ENCODE data around the gene MCM8.
"Not testable (repeated sequence)": the region's sequence is repeated elsewhere in the genome, so short reads cannot be mapped to it uniquely, and the experiment has no call there.

Gene MCM8

DNA sequence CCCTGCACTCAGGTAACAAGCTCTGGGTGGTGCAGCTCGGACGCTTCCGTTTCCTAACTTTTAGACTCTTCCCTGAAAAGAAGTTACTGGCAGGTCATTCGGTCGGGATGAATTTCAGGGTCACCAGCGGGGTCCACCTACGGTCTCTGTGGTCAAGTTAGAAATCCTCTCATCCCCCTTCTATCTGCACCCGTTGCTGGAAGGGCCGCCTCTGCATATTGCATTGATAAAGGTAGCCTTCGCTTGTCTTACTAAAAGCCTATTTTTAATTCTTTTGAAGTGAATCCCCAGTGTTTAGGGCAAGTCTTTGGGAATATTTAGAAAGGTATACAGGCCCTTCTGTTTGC, 56.1 kb downstream of the MCM8 start:
- DNase-seq (ENCODE audit: low read depth in 2 of 2): no peak

GRCh38 chr20:6007094-6007528, 56.7 kb downstream of the MCM8 start:
- DNase-seq (ENCODE audit: low read depth in 2 of 2): no peak

GRCh38 chr20:6007529-6008103, 57.2 kb downstream of the MCM8 start:
- DNase-seq (ENCODE audit: low read depth in 2 of 2): no peak

- DNase-seq (ENCODE audit: low read depth in 2 of 2): no peak
Measured at GRCh38 chr20:6008254-6008653, 57.8 kb downstream of the MCM8 start.

GRCh38 chr20:6012179-6012578, 61.7 kb downstream of the MCM8 start:
- DNase-seq (ENCODE audit: low read depth in 2 of 2): no peak

- DNase-seq (ENCODE audit: low read depth in 2 of 2): no peak
Measured at GRCh38 chr20:6014017-6014416, 63.6 kb downstream of the MCM8 start.

DNA sequence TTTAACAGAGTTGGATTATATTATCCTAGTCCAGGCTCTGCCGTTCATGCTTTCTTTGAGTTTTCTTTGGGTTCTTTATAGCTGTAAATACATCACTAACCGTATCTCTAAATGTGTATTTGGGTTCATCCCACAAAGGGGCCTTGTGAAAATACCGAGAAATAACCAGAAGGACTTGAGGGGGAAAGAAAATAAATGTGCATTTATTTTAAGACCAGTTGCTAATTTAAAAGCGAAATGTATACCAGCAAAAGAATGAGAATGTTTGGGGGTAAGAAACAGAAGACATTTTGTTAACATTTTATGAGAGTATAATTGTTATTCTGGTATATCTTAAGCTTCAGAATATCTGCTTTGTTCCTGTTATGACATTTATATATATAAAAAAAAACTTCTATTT, 64.5 kb downstream of the MCM8 start:
- DNase-seq (ENCODE audit: low read depth in 2 of 2): no peak

GRCh38 chr20:6017467-6017866, 67.0 kb downstream of the MCM8 start:
- no peak for DNase-seq (ENCODE audit: low read depth in 2 of 2)

DNA sequence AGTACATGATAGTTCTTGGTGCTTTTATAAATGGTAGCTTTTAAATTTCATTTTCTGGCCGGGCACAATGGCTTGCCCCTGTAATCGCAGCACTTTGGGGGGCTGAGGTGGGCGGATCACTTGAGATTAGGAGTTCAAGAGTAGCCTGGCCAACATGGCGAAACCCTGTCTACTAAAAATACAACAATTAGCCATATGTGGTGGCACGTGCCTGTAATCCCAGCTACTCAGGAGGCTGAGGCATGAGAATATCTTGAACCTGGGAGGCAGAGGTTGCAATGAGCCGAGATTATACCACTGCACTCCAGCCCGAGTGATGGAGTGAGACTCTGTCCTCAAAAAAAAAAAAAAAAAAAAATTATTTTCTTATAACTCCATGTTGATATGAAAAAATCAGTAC, 67.4 kb downstream of the MCM8 start:
- no peak for DNase-seq (ENCODE audit: low read depth in 2 of 2)

DNA sequence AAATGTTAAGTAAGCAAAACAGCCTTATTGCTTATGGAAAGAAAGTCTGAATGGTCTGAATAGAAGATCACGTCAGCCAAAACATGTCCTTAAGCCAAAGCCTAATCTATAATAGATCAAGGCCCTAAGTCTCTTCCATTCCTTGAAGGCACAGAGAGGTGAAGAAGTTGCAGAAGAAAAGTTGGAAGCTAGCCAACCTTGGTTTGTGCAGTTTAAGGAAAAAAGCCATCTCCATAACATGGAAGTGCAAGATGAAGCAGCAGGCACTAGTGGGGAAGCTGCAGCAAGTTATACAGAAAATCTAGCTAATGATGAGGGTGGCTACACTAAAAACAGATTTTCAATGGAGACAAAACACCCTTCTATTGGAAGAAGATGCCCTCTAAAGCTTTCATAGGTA, 74.3 kb downstream of the MCM8 start:
- no peak for DNase-seq (ENCODE audit: low read depth in 2 of 2)

DNA sequence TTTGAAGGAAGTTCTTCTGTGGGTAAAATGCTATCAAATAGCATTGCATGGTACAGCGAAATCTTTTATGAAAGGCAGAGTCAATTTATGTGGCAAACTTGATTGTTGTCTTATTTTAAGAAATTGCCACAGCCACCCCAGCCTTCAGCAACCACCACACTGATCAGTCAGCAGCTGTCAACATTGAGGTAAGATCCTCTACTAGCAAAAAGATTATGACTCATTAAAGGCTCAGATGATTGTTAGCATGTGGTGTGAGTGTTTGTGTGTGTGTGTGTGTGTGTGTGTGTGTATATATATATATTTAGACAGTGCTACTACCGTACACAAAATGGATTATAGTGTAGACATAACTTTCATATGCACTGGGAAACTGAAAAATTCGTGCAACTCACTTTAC, 75.6 kb downstream of the MCM8 start:
- no peak for DNase-seq (ENCODE audit: low read depth in 2 of 2)

DNA sequence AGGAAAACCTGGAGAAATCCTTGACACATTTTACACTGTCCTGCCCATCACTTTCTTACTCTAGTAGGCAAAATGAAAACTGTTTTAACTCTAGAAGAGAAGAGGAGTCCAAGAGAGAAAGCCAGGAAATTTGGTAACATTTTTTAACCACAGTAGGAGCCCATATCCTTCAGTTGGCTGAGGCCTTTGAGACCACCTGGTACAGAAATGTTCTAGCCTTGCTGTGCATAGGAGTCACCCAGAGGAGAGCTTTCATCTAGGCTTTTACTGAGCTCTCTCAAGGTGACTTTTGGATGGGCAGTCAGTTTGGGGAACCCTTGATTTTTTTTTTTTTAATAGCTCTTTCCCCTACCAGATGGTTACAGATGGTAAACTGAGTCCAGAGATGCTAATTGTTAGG, 78.4 kb downstream of the MCM8 start:
- no peak for DNase-seq (ENCODE audit: low read depth in 2 of 2)

DNA sequence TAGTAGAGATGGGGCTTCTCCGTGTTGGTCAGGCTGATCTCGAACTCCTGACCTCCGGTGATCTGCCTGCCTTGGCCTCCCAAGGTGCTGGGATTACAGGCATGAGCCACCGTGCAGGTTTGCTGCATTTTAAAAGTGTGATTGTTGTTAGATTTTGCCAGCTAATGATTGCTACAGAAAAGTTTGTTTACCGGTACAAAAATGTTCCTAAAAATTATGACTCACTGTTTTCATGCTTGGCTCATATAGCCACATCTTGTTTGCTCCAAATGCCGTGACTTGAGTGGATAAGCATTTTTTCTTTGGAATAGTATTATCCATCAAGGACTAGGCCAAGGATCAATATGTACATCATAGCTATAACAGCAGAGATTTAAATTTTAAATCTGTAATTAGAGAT, 79.1 kb downstream of the MCM8 start:
- DNase-seq (ENCODE audit: low read depth in 2 of 2): no peak

GRCh38 chr20:6030453-6031080, 80.1 kb downstream of the MCM8 start:
- DNase-seq (ENCODE audit: low read depth in 2 of 2): no peak

DNA sequence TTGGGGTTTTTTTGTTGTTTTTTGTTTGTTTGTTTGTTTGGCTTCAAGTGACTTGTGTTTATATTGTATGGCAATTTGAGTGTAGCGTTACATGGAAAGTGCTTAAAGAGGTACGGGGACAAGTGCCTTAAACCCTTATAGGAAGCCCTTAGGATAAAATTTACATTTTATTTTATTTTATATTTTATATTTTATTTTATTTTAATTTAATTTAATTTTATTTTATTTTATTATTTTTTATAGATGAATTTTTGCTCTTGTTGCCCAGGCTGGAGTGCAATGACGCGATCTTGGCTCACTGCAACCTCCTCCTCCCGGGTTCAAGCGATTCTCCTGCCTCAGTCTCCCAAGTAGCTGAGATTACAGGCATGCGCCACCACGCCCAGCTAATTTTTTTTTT, 82.5 kb downstream of the MCM8 start:
- DNase-seq (ENCODE audit: low read depth in 2 of 2): not testable (repeated sequence)

GRCh38 chr20:6034134-6034969, 83.9 kb downstream of the MCM8 start:
- DNase-seq (ENCODE audit: low read depth in 2 of 2): no peak

- DNase-seq (ENCODE audit: low read depth in 2 of 2): no peak
Measured at GRCh38 chr20:6036213-6036612, 85.8 kb downstream of the MCM8 start.

DNA sequence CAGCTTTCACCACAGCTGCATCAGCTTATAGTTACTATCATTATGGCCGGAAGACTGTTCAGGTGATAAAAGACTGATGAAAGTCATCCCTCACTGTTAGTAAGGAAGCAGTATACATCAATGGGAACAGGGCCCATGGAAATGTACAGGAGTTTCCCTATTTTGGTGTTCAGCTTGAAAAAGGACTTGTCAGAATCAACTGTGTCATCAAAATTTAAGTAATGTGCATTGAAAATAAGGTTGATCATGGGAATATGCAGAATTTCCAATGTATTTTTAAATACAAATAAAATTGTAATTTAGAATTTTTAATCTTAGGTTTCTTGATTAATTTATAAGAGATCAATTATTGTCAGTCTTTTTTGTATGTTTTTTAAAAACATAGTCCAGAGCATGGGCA, 86.6 kb downstream of the MCM8 start:
- no peak for DNase-seq (ENCODE audit: low read depth in 2 of 2)

- DNase-seq (ENCODE audit: low read depth in 2 of 2): no peak
Measured at GRCh38 chr20:6038256-6038655, 87.8 kb downstream of the MCM8 start.

- DNase-seq (ENCODE audit: low read depth in 2 of 2): no peak
Measured at GRCh38 chr20:6039766-6040165, 89.3 kb downstream of the MCM8 start.

- DNase-seq (ENCODE audit: low read depth in 2 of 2): no peak
Measured at GRCh38 chr20:6040540-6040939, 90.1 kb downstream of the MCM8 start.

DNA sequence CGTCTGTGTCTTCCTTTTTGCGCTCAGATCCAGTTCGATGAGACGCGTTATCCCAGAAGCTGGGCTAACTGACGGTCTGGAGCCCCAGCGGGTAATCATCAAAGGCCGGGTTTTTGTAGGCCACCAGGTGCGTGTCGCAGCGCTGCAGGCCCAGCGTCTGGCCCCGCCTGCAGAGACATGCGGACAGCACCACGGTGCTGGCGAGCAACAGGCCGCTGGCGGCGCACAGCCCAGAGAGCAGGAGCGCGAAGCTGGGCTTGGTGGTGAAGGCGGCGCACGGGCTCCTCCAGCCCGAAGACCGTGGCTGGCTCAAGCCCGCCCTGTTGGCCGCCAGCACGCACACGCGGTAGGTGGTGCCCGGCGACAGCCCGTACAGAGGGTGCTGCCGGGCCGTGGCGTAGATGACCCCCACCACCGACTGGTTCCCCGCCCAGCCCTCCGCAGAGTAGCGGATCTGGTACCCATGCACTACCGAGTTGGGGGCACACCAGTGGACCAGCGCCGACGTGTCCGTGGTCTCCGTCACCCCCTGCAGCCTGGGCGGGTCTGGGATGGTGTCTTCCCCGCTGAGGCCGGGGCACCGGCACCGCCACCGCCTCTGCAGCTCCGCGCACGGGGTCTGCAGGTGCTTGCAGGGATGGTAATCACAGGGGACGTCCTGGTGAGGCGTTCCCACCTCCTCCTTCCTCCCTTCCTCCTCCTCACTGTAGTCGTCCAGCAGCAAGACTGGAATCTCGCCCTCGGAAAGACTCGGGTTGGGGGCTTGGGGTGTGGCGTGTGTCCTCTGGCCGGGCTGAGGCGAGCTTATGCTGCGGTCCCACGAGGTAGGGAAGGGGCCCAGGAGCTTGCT, 90.7 kb downstream of the MCM8 start:
- DNase-seq (ENCODE audit: low read depth in 2 of 2): no peak

Measured in stimulated activated CD4-positive, alpha-beta T cell treated with anti-CD3 and anti-CD28 coated beads, Interleukin-1b, Interleukin-23, amount 100 ng/mL, for 1 hour (primary cell).